HK-2 (cell line): ENCODE measurements around the gene MEGF10.

Experiments used
- DNase-seq: peaks from one replicate; pipeline ENCODE4 v3.0.0-alpha.2; 2018; ENCODE audit not compliant: unreplicated experiment

Gene MEGF10

DNA sequence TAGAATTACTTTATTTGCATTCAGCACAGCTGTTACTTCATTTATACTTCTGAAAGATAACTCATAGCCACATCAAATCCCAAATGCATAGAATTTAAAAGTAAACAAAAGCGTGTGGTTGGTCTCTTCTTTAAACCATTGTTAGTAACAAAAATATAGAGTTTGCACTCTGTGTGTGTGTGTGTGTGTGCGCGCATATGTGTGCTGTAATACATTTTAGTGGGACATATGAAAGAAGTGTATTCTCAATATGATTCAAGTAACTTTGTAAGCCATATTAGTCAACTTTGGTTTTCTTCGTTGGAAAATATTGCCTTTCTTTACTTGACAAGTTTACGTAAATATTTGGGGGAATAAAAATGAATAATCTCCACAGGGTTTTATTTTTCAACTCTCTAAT is 120.8 kb downstream of the MEGF10 start:
- DNase-seq = no peak

GRCh38 chr5:127412698-127413097 is 122.1 kb downstream of the MEGF10 start:
- no peak for DNase-seq

DNA sequence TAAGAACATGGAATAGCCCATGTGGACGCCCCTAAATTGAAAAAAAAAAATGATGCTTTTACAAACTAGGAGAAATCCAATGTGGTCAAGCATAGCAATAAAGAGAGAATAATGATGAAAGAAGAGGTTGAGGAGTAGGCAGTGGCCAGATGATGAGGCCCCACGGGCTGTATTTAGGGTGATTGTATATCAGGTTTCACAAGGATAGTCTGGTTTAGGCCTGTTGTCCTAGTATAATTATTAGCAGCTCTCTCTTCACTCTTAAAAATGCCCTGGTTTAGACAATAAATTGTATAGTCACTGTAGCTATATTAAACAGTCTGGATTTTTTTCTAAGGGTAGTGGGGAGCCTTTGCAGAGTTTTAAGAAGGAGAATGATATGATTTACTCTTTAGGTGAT is 124.4 kb downstream of the MEGF10 start:
- no peak for DNase-seq

DNA sequence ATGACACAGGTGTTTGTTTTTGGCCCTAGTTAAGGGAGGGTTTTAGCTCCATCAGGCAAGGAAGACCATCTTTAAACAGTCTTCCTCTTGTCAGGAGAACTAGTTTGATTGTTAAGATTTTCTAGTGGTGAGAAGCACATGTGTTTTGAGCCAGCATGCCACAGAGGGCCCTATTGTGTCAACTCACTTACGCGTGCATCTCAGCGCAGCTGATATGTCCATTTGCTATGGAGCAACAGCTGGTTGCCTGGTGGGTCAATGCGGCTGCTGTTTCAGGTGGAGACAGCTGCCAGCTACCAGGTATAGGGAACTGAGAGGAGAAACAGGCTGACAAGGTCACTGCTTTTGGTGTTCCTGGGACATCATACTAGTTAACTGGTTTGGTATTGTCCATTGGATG is 126.3 kb downstream of the MEGF10 start:
- no peak for DNase-seq

GRCh38 chr5:127417528-127417927 is 126.9 kb downstream of the MEGF10 start:
- DNase-seq = no peak

GRCh38 chr5:127418367-127418766 is 127.8 kb downstream of the MEGF10 start:
- no peak for DNase-seq

DNA sequence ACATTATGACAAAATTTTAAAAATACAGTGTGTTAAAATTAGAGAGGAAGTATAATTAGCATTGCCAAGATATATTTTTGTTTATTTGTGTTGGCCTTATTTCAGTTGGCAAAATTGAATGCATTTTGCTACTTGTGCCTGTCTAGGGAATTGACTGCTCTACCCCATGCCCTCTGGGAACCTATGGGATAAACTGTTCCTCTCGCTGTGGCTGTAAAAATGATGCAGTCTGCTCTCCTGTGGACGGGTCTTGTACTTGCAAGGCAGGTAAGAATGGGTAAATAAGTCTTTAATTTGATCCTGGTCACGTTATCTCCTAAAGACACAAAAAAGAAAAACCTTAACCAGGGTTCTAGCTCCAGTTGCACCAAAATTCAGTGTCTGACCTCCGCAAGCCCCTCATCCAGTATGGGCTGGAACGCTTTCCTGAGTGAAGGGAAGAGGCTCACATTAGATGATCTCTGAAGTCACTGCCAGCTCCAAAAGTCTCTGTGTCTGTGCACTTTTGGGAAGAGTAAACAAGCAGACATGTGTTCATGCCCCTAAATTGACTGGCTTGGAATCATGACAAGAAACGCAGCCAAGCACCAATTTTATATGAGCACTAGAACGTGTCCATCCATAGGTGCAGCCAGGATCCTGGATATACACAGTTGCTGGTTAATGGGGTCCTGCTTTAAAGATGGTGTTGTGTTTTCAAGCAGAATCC is 128.5 kb downstream of the MEGF10 start:
- no peak for DNase-seq

- no peak for DNase-seq
These were observed 129.2 kb downstream of the MEGF10 start for GRCh38 chr5:127419683-127420257.

DNA sequence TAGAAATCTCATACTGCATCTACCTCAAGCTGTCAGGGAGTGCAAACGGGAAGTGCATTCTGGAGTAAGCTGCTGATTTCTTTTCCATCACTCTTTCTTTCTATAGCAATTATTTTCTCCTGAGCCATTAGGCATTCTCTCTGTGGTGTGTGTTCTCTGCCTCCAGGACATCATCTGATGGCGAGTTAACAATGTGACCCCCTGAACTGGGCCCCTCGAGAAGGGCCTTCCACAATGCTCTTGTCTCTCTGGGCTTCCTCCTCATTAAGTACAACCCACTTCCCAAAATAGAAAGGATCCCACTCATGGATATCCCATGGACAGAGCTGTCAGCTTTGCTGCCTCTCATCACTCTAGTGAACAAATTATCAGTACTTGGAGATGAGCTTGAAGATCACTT is 130.2 kb downstream of the MEGF10 start:
- DNase-seq = no peak

DNA sequence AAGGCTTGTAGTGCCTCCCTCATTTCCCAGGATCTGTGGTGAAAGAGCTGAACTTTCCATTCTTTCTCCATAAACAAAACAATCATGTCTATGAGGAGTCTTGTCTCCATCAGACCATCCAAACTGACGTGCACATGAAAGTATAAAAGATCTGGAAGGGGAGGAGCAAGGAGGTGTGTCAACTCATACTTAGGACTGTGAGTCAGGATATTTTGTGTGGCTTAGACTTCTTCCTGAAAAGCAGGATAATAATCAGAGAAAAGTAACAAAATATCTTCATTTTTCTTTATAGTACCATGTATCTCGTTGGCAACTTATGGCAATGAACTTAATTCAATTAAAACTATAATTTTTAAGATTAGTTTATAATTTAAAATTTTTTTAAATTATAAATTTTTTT is 130.9 kb downstream of the MEGF10 start:
- no peak for DNase-seq

DNA sequence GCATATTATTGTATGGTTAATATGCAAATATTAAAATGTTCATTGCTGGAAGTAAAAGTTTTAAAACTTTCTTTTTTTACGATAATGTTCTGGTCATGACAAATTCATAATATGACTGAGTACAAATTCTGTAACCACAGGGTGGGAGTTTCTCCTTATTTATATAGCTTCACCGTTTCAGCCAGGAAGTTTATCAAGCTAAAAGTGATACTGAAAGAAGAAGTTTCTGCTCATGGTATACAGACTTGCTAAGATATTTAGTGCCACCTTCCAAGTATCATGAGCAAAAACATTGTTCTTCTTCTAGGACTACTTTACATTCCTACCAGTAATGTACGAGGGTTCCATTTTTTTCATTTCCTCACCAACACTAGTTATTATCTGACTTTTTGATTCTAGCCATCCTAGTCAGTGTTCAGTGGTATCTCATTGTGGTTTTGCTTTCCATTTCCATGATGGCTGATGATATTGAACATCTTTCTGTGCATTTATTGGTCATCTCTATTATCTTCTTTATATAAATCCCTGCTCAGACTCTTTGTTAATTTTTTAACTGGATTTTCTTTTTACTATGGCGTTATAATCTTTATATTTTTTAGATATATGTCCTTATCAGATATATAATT is 132.7 kb downstream of the MEGF10 start:
- DNase-seq = no peak

DNA sequence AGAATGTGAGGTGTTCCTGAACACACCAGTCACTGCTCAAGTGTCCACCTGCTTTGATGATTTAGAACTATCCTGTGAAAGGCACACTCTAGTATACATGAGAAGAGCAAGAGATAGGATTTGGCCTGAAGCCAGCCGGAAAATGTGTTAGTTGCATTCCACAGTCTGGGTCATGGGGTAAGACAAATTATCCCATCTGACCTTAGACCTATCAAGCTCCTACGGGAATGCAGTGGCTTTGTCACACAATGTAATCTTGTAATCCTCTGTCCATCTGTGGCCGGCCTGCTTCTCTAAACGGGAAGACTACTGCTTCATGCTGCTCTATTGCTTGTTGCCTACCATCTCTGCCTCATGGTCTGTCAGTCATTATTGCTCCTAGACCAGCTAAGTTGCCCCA is 134.4 kb downstream of the MEGF10 start:
- no peak for DNase-seq

GRCh38 chr5:127425868-127426267 is 135.3 kb downstream of the MEGF10 start:
- no peak for DNase-seq

DNA sequence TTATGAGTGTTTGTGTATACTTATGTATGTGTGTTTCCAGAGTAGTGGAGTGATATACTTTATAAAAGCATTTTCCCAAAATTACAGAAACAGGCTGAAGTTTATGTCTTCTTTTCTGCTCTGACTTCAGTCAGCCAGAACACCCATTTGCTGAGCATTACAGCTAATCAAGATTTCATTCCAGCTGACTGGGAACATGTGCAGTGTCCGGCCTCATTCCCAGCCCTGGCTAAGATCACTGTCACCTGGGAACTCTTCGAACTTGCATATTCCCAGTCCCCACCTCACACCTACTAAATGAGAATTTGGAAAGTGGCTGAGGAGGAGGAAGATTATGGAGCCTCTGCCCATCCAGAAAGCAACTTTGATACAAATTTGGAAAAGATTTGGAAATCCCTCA is 136.1 kb downstream of the MEGF10 start:
- DNase-seq = no peak

- no peak for DNase-seq
These were observed 137.7 kb downstream of the MEGF10 start for GRCh38 chr5:127428276-127428675.

DNA sequence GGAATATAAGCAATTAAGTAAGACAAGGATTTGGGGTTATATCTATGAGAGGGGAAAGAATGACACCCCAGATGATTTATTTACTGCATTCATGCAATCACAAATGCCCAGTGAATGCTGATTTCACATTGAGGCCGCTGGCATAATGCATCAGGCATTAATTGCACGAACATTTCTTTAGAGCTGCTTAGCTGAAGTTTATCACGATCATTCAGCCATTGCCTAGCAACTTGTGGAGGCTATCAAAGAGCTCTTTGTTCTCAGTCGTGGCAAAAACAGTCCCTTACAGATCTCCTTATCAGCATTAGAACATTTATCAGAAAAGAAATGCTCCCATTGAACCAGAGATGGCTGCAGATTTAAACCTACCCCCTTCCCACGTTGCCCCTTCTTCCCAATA is 138.2 kb downstream of the MEGF10 start:
- DNase-seq = no peak

GRCh38 chr5:127429928-127430327 is 139.3 kb downstream of the MEGF10 start:
- no peak for DNase-seq

GRCh38 chr5:127430627-127431026 is 140.0 kb downstream of the MEGF10 start:
- DNase-seq = no peak

GRCh38 chr5:127431977-127432585 is 141.5 kb downstream of the MEGF10 start:
- DNase-seq = no peak

- no peak for DNase-seq
These were observed 142.9 kb downstream of the MEGF10 start for GRCh38 chr5:127433526-127433925.

GRCh38 chr5:127434588-127434987 is 144.0 kb downstream of the MEGF10 start:
- DNase-seq = no peak

GRCh38 chr5:127435821-127436220 is 145.2 kb downstream of the MEGF10 start:
- no peak for DNase-seq

DNA sequence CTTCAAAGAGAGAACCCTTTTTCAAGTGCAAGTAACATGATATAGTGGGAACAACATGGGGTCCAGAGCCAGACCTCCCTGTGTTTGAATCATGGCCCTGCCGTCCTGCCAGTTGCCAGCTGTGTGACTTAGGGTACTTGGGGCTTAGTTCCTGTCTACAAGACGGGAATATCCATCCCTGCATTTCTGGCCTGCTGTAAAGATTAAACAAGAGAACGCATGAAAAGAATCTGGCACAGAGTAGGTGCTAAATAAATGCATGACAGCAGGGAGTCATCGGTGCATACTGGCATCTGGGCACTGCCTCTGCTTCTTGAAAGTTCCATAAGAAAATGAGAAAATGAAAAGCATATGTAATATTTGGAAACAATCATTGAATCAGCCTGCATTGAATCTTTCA is 149.0 kb downstream of the MEGF10 start:
- DNase-seq = no peak
